Transverse colon (tissue), 4 donors: Measurements from ENCODE around the gene SH3RF3. TPM values are rescaled to one million over a fixed set of nuclear protein-coding genes. Genes with fewer than 3 reads are reported as not detected.

Experiments
- DNase-seq: peaks from one replicate; pipeline ENCODE4 v3.0.0-alpha.2; 2019
- H3K27ac ChIP-seq, 4 donors: fragments of 200-600 bp; sonication (generic); 2 replicates each; pipeline ENCODE4 v1.5.1; 2016 to 2018; ENCODE audit warnings: inconsistent platforms in 4 of 4
- H3K27me3 ChIP-seq: fragments of 200-600 bp; sonication (generic); 2 replicates; pipeline ENCODE4 v1.5.1; 2017; ENCODE audit warnings: inconsistent platforms
- H3K36me3 ChIP-seq, 4 donors: fragments of 200-600 bp; sonication (generic); 2 replicates each; pipeline ENCODE4 v1.5.1; 2017 to 2019; ENCODE audit warnings: inconsistent platforms in 4 of 4
- H3K4me1 ChIP-seq, 4 donors: fragments of 200-600 bp; sonication (generic); 2 replicates each; pipeline ENCODE4 v1.5.1; 2017 to 2020; ENCODE audit warnings: inconsistent platforms in 4 of 4
- H3K4me3 ChIP-seq, 4 donors: fragments of 200-600 bp; sonication (generic); 1 replicate in 1 of 4; 2 replicates in 3 of 4; pipeline versions ENCODE4 v1.5.1 to v1.6.1; 2017 to 2019; ENCODE audit warnings: inconsistent platforms in 4 of 4
- H3K9me3 ChIP-seq, 2 donors: fragments of 200-600 bp; sonication (generic); 2 replicates each; pipeline ENCODE4 v1.5.1; 2017 to 2019; ENCODE audit warnings: inconsistent platforms in 2 of 2
- CTCF ChIP-seq, 5 experiments: fragments of 200-600 bp in 3 of 5; fragments of 450-650 bp in 2 of 5; sonication (generic) in 3 of 5; IDR thresholded peaks; 1 replicate in 2 of 5; 2 replicates in 3 of 5; pipeline ENCODE4 v1.5.1; 2016 to 2017; ENCODE audit warnings: antibody characterized with exemption in 5 of 5, inconsistent platforms in 3 of 5, mild to moderate bottlenecking in 2 of 5, moderate library complexity in 1 of 5
- EP300 ChIP-seq: sonication (generic); formaldehyde crosslinking; IDR thresholded peaks from one replicate; pipeline ENCODE4 v1.6.1; 2017; ENCODE audit warnings: antibody characterized with exemption, low read depth
- POLR2A ChIP-seq: fragments of 450-650 bp; IDR thresholded peaks from one replicate; pipeline ENCODE4 v1.6.1; 2016; ENCODE audit warnings: antibody characterized with exemption, mild to moderate bottlenecking, moderate library complexity
- POLR2AphosphoS5 ChIP-seq, 3 donors: sonication (generic); formaldehyde crosslinking; IDR thresholded peaks; one replicate each; pipeline ENCODE4 v1.6.1; 2016; ENCODE audit warnings: antibody characterized with exemption in 3 of 3
- WGBS, 2 donors: methylation state at CpG; one replicate each; pipeline ENCODE4 v1.1.5; 2018; ENCODE audit warnings: low coverage in 1 of 2; 5-methylcytosine and 5-hydroxymethylcytosine counted together
- in situ Hi-C, 4 donors: fragments of 200-750 bp; cut with MboI; loops; one replicate each; pipeline versions ENCODE4 v1.15.0 to v1.15.1; 2017; ENCODE audit warnings: low sequenced_read_pairs in 3 of 4, low pct_ligation_motif_present in 1 of 4, low pct_unique_long_range_greater_than_20kb in 1 of 4
- intact Hi-C: fragments of 100-400 bp; cut with DNase I; formaldehyde crosslinking; loops from one replicate; pipeline ENCODE4 v1.15.1; 2023; ENCODE audit warnings: low total_unique reads
- total RNA-seq, 4 donors: library from RNA; depleted of rRNA; stranded (reverse); fragments of >200 nt; gene quantifications; one replicate each; pipeline ENCODE4 v1.1.0, GENCODE V29; 2016

SH3RF3 gene
- total RNA-seq, 4 donors from 2014 or later: 1.9 to 8.8 (median 2.9) TPM

- 55% methylated on average over 4 of the region's 4 CpGs; no CpG with 5 or more reads in 1 of the 2 donors for WGBS, 2 donors
Observed at GRCh38 chr2:109382951-109383350, 253.9 kb downstream of the SH3RF3 start.

DNA sequence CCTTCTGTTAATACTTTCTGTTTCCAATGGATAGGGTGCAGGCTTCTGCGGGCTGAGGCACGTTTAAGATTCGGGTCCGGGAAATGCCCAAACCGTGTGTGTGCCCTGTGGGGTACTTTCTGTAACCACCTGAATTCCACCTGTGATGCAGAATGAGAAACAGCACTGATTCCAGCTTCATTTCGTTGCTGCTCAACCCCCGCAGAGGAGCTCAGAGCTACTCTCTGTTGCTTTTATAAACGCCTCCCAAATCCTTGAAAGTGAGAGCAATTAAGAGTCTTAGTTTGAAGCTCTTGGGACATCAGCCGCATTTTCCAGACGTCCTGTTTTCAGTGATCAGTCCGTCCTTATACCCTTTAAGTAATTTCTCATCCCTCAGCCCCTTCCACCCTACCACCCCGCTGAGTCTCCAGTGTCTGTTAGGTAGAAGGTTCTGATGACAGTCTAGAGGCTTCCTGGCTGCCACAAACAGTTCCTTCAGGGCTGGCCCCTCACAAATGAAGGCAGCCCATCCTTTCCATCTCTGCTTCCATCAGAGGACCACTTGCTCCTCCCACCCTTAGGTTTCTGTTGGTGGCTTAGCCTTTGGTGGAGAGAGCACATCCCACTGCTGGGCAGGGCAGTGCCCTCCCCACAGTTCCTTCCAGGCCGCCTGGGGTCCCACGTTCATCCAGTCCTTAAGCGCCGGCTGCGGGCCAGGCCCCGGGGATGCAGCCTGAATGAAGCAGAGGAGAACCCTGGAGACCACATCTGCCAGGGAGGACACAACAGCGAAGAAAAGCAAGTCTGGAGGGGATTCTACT, 254.7 kb downstream of the SH3RF3 start:
- H3K9me3 ChIP-seq: no peaks in the 10 kb centered on the region
- DNase-seq: no peak
- no peak overlapping the region for H3K4me3 ChIP-seq
- 73 to 85% methylated on average over 7 to 19 of the region's 19 CpGs for WGBS, 2 donors
- no peaks in the 10 kb centered on the region for H3K36me3 ChIP-seq
- TF ChIP-seq POLR2AphosphoS5 (IDR thresholded peaks at IDR 0.05): no peak
- TF ChIP-seq CTCF (IDR thresholded peaks at IDR 0.05): no peak
- no peak for TF ChIP-seq EP300
- TF ChIP-seq POLR2A: no peak
- H3K27ac ChIP-seq: no peak overlapping the region
- H3K27me3 ChIP-seq: no peaks in the 10 kb centered on the region
- intact Hi-C loops: no loop called here
- in situ Hi-C loops: no loop called here
- peaks cover 0 to 4% (median 2%) of the 10 kb centered on the region in 4 donors for H3K4me1 ChIP-seq

More at GRCh38 chr2:109382951-109383350, 253.9 kb downstream of the SH3RF3 start:
- H3K4me3 ChIP-seq: no peak overlapping the region
- in situ Hi-C loops: no loop called here
- intact Hi-C loops: no loop called here
- peaks cover 0 to 4% (median 2%) of the 10 kb centered on the region in 4 donors for H3K4me1 ChIP-seq
- TF ChIP-seq POLR2AphosphoS5 (IDR thresholded peaks at IDR 0.05) (no peak), POLR2A (no peak), EP300 (no peak), CTCF (IDR thresholded peaks at IDR 0.05) (no peak)
- no peak overlapping the region for H3K27ac ChIP-seq
- no peaks in the 10 kb centered on the region for H3K9me3 ChIP-seq
- H3K36me3 ChIP-seq: no peaks in the 10 kb centered on the region
- DNase-seq: peak; percentile 17
- H3K27me3 ChIP-seq: no peaks in the 10 kb centered on the region

GRCh38 chr2:109384308-109385271, 255.6 kb downstream of the SH3RF3 start:
- intact Hi-C loops: no loop called here
- WGBS, 2 donors: 91% methylated on average over 18 of the region's 18 CpGs; no CpG with 5 or more reads in 1 of the 2 donors
- no peaks in the 10 kb centered on the region for H3K9me3 ChIP-seq
- peaks cover 0 to 4% (median 2%) of the 10 kb centered on the region in 4 donors for H3K4me1 ChIP-seq
- H3K36me3 ChIP-seq: no peaks in the 10 kb centered on the region
- DNase-seq: no peak
- H3K4me3 ChIP-seq: no peak overlapping the region
- in situ Hi-C loops: no loop called here
- H3K27ac ChIP-seq: no peak overlapping the region
- H3K27me3 ChIP-seq: no peaks in the 10 kb centered on the region
- no peak for TF ChIP-seq CTCF (IDR thresholded peaks at IDR 0.05)
- no peak for TF ChIP-seq EP300
- no peak for TF ChIP-seq POLR2A
- no peak for TF ChIP-seq POLR2AphosphoS5 (IDR thresholded peaks at IDR 0.05)

DNA sequence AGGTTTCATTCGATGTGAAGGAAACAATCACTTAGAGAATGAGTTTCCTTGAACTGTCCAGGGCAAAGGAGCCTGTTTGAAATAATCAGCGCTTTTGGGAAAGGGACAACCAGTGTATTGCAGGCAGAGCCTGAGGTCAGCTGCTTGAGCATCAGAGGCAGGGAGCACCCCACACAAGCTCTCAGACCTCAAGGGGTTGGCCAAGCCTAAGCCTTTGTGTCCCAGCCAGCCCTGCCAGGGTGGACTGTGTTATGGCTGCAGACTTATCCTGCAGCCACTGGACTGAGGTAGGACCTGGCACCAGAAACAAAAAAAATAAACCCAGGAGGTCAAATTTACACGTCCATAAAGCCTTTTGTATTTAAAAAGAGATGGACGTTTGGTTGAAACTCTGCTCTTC, 256.5 kb downstream of the SH3RF3 start:
- 67 to 85% methylated on average over 2 to 4 of the region's 4 CpGs for WGBS, 2 donors
- in situ Hi-C loops: no loop called here
- intact Hi-C loops: no loop called here
- no peak overlapping the region for H3K4me3 ChIP-seq
- no peaks in the 10 kb centered on the region for H3K9me3 ChIP-seq
- DNase-seq: no peak
- TF ChIP-seq CTCF (IDR thresholded peaks at IDR 0.05): no peak
- peaks cover 0 to 4% (median 2%) of the 10 kb centered on the region in 4 donors for H3K4me1 ChIP-seq
- H3K36me3 ChIP-seq: no peaks in the 10 kb centered on the region
- no peaks in the 10 kb centered on the region for H3K27me3 ChIP-seq
- H3K27ac ChIP-seq: no peak overlapping the region
